Kidney (tissue), 14 donors: ENCODE measurements around the gene RNF213. TPM values are rescaled to one million over a fixed set of nuclear protein-coding genes. Genes with fewer than 3 reads are reported as not detected.

Experiments used
- DNase-seq, 5 donors: peaks; one replicate each; pipeline ENCODE4 v3.0.0-alpha.2; 2013 to 2020
- FAIRE-seq: peaks from 2 replicates; lab custom pipeline; 2012; peaks lifted over from hg19 to GRCh38; lab: Jason Lieb, UNC
- H3K27ac ChIP-seq, 2 donors: one replicate each; pipeline ENCODE4 v1.7.0; 2013; ENCODE audit warnings: low read depth in 2 of 2, low read length in 2 of 2, inconsistent platforms in 1 of 2
- H3K27me3 ChIP-seq: one replicate; pipeline ENCODE4 v1.7.1; 2013; ENCODE audit warnings: low read length, inconsistent platforms; ENCODE audit not compliant: control insufficient read depth, insufficient read depth
- H3K36me3 ChIP-seq, 3 donors: one replicate each; pipeline versions ENCODE4 v1.7.0 to v1.7.1; 2013; ENCODE audit warnings: low read length in 3 of 3, control low read depth in 1 of 3, inconsistent platforms in 1 of 3; ENCODE audit not compliant: insufficient read depth in 3 of 3, control insufficient read depth in 2 of 3
- H3K4me1 ChIP-seq, 3 donors: one replicate each; pipeline versions ENCODE4 v1.7.0 to v1.7.1; 2013; ENCODE audit warnings: low read length in 3 of 3, inconsistent platforms in 1 of 3, low read depth in 1 of 3; ENCODE audit not compliant: control insufficient read depth in 2 of 3, insufficient read depth in 2 of 3
- H3K4me3 ChIP-seq, 3 donors: one replicate each; pipeline versions ENCODE4 v1.7.0 to v1.8.1; 2013; ENCODE audit warnings: low read length in 3 of 3, control low read depth in 1 of 3, inconsistent platforms in 1 of 3
- H3K9ac ChIP-seq, 3 donors: one replicate each; pipeline versions ENCODE4 v1.7.0 to v1.7.1; 2013; ENCODE audit warnings: low read length in 3 of 3, control low read depth in 1 of 3, inconsistent platforms in 1 of 3
- H3K9me3 ChIP-seq, 3 donors: one replicate each; pipeline versions ENCODE4 v1.7.0 to v1.7.1; 2013; ENCODE audit warnings: low read length in 3 of 3, control low read depth in 1 of 3, inconsistent platforms in 1 of 3; ENCODE audit not compliant: control insufficient read depth in 2 of 3, insufficient read depth in 1 of 3
- intact Hi-C: fragments of 100-400 bp; cut with DNase I; formaldehyde crosslinking; loops from one replicate; pipeline ENCODE4 v1.11.1; 2022
- polyA plus RNA-seq: library from polyadenylated mRNA; stranded (reverse); fragments of 350-450 nt; fragmentation: Illumina TruSeq; extraction: RNeasy Lipid Tissue Mini Kit (QIAGEN cat#74804); gene quantifications from one replicate; pipeline ENCODE4 v1.2.3, GENCODE V29; 2014; ENCODE audit warnings: low read depth, low replicate concordance; ENCODE audit not compliant: insufficient read depth
- total RNA-seq: library from RNA; stranded (reverse); fragmentation: NEBNext Ultra II Directional; extraction: Animal tissue kit (Norgen Biotek cat#: 25700); gene quantifications from one replicate; pipeline ENCODE4 v1.2.1, GENCODE V29; 2021
- TF ChIP-seq, protein P1 (sequence below): IDR thresholded peaks from 3 replicates; pipeline ENCODE4 v1.5.1; 2012; ENCODE audit warnings: mild to moderate bottlenecking, moderate library complexity, borderline replicate concordance; ENCODE audit not compliant: insufficient read depth; ENCODE audit errors: extremely low read depth
- donor health status: control.
- donor health status: control.
- donor health status: control.
- donor health status: control.
- donor health status: control.
- donor health status: DM: yes; HTN: yes; CAD: no.
- donor health status: Normal renal cell carcinoma (clear cell type).

The RNF213 gene
- total and polyA plus RNA-seq, 2 donors from 2014 or later = 43.4 to 276 TPM

DNA sequence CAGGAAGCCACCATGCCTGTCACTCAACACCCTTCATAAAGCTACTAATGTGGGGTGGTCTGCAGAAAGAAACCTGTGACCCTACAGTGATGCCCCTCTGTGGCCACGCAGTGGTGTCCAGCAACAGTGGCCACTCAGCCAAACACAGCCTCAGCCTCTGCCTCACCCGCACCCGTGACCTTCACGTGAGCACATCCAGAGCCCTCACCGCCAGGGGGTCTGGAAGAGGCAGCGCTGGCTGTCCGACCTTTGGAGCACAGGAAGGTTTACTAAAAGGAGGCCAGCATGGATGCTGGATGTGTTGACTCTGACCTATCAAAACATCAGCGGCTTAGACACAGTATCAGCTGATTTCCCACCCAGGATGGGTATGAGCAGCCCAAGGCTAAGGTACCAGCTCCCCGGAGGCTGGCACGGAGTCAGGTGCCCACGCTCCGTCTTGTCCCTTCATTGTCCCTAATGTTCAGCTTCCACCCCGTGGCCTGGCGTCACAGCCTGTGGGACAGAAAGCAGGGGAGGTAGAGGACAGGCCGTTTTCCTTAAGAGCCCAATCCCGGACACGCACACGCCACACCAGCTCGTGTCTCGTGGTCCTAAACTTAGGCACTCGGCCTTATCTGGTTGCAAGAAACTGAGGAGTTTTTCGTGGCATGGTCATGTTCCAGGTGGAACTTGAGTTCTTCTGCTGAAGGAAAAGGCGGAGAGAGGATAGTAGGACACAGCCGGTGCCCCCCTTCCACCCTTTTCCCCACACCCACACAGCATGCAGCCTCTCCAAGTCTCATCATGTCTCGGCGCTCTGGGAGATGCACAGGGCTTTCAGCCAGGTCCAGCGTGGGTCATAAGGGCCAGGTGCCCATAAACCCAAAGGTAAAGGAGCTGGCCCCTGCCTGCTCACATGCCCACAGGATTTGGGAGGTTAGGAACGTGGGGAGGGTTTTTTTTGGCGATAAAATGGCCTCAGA, 104.6 kb downstream of the RNF213 start:
- Histone ChIP-seq H3K9me3 (no peaks in the 10 kb centered on the region), H3K4me1 (no peaks in the 10 kb centered on the region), H3K9ac (no peak overlapping the region), H3K4me3 (no peak overlapping the region), H3K27me3 (no peaks in the 10 kb centered on the region), H3K27ac (no peak overlapping the region), H3K36me3 (peaks cover 9 to 78% (median 63%) of the 10 kb centered on the region in 3 donors)
- peak in 1 of 5 donors; percentile 68 for DNase-seq
- FAIRE-seq = no peak
- intact Hi-C loops = no loop called here
- TF ChIP-seq, protein P1, sequence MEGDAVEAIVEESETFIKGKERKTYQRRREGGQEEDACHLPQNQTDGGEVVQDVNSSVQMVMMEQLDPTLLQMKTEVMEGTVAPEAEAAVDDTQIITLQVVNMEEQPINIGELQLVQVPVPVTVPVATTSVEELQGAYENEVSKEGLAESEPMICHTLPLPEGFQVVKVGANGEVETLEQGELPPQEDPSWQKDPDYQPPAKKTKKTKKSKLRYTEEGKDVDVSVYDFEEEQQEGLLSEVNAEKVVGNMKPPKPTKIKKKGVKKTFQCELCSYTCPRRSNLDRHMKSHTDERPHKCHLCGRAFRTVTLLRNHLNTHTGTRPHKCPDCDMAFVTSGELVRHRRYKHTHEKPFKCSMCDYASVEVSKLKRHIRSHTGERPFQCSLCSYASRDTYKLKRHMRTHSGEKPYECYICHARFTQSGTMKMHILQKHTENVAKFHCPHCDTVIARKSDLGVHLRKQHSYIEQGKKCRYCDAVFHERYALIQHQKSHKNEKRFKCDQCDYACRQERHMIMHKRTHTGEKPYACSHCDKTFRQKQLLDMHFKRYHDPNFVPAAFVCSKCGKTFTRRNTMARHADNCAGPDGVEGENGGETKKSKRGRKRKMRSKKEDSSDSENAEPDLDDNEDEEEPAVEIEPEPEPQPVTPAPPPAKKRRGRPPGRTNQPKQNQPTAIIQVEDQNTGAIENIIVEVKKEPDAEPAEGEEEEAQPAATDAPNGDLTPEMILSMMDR = no peak

DNA sequence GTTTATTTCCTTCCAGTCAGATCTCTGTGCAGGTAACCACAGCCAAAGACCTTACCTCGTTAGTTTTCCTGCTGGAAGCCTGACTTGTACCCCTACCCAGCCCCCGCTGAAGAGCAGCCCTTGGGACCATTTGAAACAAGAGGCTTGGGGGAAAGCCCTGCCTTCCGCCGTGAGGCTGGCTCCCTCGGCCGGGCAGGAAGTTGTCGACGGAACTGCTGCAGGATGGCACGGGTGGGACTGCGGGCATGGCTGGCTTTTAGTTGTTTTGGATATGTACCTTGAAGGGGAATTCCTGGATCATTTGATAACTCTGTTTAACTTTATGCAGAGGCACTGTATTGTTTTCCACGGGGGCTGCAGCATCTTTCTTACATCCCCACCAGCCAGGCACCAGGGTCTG, 105.3 kb downstream of the RNF213 start:
- H3K9me3 ChIP-seq = no peaks in the 10 kb centered on the region
- TF ChIP-seq, protein P1 = no peak
- H3K4me1 ChIP-seq = no peaks in the 10 kb centered on the region
- H3K27me3 ChIP-seq = no peaks in the 10 kb centered on the region
- DNase-seq (peak in 1 of 5 donors; percentile 70), FAIRE-seq (no peak)
- H3K4me3 ChIP-seq = no peak overlapping the region
- no peak overlapping the region for H3K9ac ChIP-seq
- no peak overlapping the region for H3K27ac ChIP-seq
- peaks cover 9 to 78% (median 61%) of the 10 kb centered on the region in 3 donors for H3K36me3 ChIP-seq
- intact Hi-C loops = no loop called here

DNA sequence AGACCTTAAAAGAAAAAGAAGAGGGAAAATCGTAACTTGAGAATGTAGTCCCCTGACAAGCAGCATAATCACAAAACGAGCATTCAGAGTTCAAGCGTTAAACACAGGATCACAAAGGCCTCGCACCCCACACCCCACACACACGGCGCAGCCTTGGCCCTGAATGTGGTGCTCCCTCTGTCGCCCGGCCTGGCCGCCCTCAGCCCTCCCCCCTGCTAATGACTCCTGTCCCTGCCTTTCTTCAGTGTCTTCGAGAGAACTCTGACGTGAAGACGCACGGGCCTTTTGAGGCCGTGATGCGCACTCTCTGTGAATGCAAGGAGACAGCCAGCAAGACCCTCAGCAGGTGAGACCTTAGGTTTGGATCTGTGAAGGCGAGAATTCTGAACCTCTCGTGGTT, 106.9 kb downstream of the RNF213 start:
- FAIRE-seq (no peak), DNase-seq (peak in 1 of 5 donors; percentile 41)
- TF ChIP-seq, protein P1 = no peak
- no peak overlapping the region for H3K27ac ChIP-seq
- peaks cover 9 to 75% (median 56%) of the 10 kb centered on the region in 3 donors for H3K36me3 ChIP-seq
- H3K4me3 ChIP-seq = no peak overlapping the region
- intact Hi-C loops = no loop called here
- H3K9ac ChIP-seq = no peak overlapping the region
- H3K27me3 ChIP-seq = no peaks in the 10 kb centered on the region
- no peaks in the 10 kb centered on the region for H3K4me1 ChIP-seq
- H3K9me3 ChIP-seq = no peaks in the 10 kb centered on the region
